ENCODE results near the gene PCCA.

PCCA gene

DNA sequence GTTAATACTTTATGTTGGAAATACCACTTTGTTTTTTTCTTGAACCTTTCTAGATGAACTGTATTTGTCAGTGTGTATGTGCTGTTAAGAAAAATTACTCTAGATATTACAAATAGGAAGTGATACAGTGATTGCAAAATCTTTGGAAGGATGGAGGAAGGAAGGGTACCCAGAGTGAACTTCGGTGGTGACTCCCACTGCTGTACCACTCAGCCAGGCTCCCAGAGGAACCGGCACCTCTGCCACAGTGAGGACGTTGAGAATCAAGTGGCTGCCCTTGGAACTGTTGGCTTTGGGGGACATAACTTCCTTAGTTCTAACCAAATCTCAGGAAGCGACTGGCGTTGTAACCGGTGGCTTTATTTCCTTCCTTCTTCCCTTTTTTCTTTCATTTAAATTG lies 184.7 kb downstream of the PCCA start:
- H3K27me3 ChIP-seq (ENCODE audit: insufficient read depth, low read length, poor library complexity) = no peaks in the 10 kb centered on the region
- DNase-seq (no peak), ATAC-seq (ENCODE audit: insufficient read depth, low read depth) (no peak)
- no peaks in the 10 kb centered on the region for H4K20me1 ChIP-seq (ENCODE audit: insufficient read depth, low read length)
- H3K79me2 ChIP-seq (ENCODE audit: insufficient read depth, low read length) = no peaks in the 10 kb centered on the region
- TF ChIP-seq EZH2 (IDR thresholded peaks at IDR 0.05; ENCODE audit: borderline replicate concordance, low read depth, low read length, severe bottlenecking) = no peak
- TF ChIP-seq, protein P1, sequence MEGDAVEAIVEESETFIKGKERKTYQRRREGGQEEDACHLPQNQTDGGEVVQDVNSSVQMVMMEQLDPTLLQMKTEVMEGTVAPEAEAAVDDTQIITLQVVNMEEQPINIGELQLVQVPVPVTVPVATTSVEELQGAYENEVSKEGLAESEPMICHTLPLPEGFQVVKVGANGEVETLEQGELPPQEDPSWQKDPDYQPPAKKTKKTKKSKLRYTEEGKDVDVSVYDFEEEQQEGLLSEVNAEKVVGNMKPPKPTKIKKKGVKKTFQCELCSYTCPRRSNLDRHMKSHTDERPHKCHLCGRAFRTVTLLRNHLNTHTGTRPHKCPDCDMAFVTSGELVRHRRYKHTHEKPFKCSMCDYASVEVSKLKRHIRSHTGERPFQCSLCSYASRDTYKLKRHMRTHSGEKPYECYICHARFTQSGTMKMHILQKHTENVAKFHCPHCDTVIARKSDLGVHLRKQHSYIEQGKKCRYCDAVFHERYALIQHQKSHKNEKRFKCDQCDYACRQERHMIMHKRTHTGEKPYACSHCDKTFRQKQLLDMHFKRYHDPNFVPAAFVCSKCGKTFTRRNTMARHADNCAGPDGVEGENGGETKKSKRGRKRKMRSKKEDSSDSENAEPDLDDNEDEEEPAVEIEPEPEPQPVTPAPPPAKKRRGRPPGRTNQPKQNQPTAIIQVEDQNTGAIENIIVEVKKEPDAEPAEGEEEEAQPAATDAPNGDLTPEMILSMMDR (IDR thresholded peaks at IDR 0.05; ENCODE audit: borderline replicate concordance, extremely low read depth, low read length, poor library complexity, severe bottlenecking) = no peak
- peaks cover 4% of the 10 kb centered on the region; the same call in 1 of the 2 replicates for H3K36me3 ChIP-seq (ENCODE audit: insufficient read depth, low read length)
- no peak overlapping the region for H2AFZ ChIP-seq (ENCODE audit: low read depth, low read length)
- H3K4me2 ChIP-seq (ENCODE audit: insufficient read depth, low read length) = no peak overlapping the region
- no peaks in the 10 kb centered on the region for H3K9me3 ChIP-seq (ENCODE audit: insufficient read depth, low read length, severe bottlenecking)
- no peak overlapping the region for H3K9ac ChIP-seq (ENCODE audit: low read depth, low read length)
- no peak overlapping the region for H3K4me3 ChIP-seq (ENCODE audit: low read depth in 1 of 2, low read length in 2 of 2)
- H3K4me1 ChIP-seq (ENCODE audit: insufficient read depth, low read length) = no peaks in the 10 kb centered on the region
- no peak overlapping the region for H3K27ac ChIP-seq (ENCODE audit: low read length)

- H3K79me2 ChIP-seq (ENCODE audit: insufficient read depth, low read length) = no peaks in the 10 kb centered on the region
- H3K9ac ChIP-seq (ENCODE audit: low read depth, low read length) = no peak overlapping the region
- no peaks in the 10 kb centered on the region for H3K9me3 ChIP-seq (ENCODE audit: insufficient read depth, low read length, severe bottlenecking)
- no peak overlapping the region for H3K4me2 ChIP-seq (ENCODE audit: insufficient read depth, low read length)
- no peaks in the 10 kb centered on the region for H3K4me1 ChIP-seq (ENCODE audit: insufficient read depth, low read length)
- no peaks in the 10 kb centered on the region for H3K27me3 ChIP-seq (ENCODE audit: insufficient read depth, low read length, poor library complexity)
- ATAC-seq (ENCODE audit: insufficient read depth, low read depth) = peak; percentile 64
- H3K36me3 ChIP-seq (ENCODE audit: insufficient read depth, low read length) = no peaks in the 10 kb centered on the region
- H2AFZ ChIP-seq (ENCODE audit: low read depth, low read length) = no peak overlapping the region
- TF ChIP-seq, protein P1 (IDR thresholded peaks at IDR 0.05; ENCODE audit: borderline replicate concordance, extremely low read depth, low read length, poor library complexity, severe bottlenecking) = no peak
- no peak for TF ChIP-seq EZH2 (IDR thresholded peaks at IDR 0.05; ENCODE audit: borderline replicate concordance, low read depth, low read length, severe bottlenecking)
- H4K20me1 ChIP-seq (ENCODE audit: insufficient read depth, low read length) = no peaks in the 10 kb centered on the region
- peak; percentile 12 for DNase-seq
- H3K4me3 ChIP-seq (ENCODE audit: low read depth in 1 of 2, low read length in 2 of 2) = no peak overlapping the region
- H3K27ac ChIP-seq (ENCODE audit: low read length) = no peak overlapping the region
Observed at GRCh38 chr13:100274942-100275506, 186.1 kb downstream of the PCCA start.

GRCh38 chr13:100275746-100276145 lies 186.9 kb downstream of the PCCA start:
- TF ChIP-seq, protein P1 (IDR thresholded peaks at IDR 0.05; ENCODE audit: borderline replicate concordance, extremely low read depth, low read length, poor library complexity, severe bottlenecking) = no peak
- no peak for TF ChIP-seq EZH2 (IDR thresholded peaks at IDR 0.05; ENCODE audit: borderline replicate concordance, low read depth, low read length, severe bottlenecking)
- Histone ChIP-seq H3K27me3 (ENCODE audit: insufficient read depth, low read length, poor library complexity) (no peaks in the 10 kb centered on the region), H3K79me2 (ENCODE audit: insufficient read depth, low read length) (no peaks in the 10 kb centered on the region), H3K4me2 (ENCODE audit: insufficient read depth, low read length) (no peak overlapping the region), H3K27ac (ENCODE audit: low read length) (no peak overlapping the region), H3K36me3 (ENCODE audit: insufficient read depth, low read length) (no peaks in the 10 kb centered on the region), H4K20me1 (ENCODE audit: insufficient read depth, low read length) (no peaks in the 10 kb centered on the region), H2AFZ (ENCODE audit: low read depth, low read length) (no peak overlapping the region), H3K9me3 (ENCODE audit: insufficient read depth, low read length, severe bottlenecking) (no peaks in the 10 kb centered on the region), H3K4me3 (ENCODE audit: low read depth in 1 of 2, low read length in 2 of 2) (no peak overlapping the region), H3K4me1 (ENCODE audit: insufficient read depth, low read length) (no peaks in the 10 kb centered on the region), H3K9ac (ENCODE audit: low read depth, low read length) (no peak overlapping the region)
- no peak for ATAC-seq (ENCODE audit: insufficient read depth, low read depth)
- DNase-seq = no peak

All from DND-41 (cell line).